Measurements from ENCODE around the gene NACA. TPM values are rescaled to one million over a fixed set of nuclear protein-coding genes. Genes with fewer than 3 reads are reported as not detected.

Gene NACA
- total RNA-seq, 1 donor from 2014 or later: 2,450 TPM

DNA sequence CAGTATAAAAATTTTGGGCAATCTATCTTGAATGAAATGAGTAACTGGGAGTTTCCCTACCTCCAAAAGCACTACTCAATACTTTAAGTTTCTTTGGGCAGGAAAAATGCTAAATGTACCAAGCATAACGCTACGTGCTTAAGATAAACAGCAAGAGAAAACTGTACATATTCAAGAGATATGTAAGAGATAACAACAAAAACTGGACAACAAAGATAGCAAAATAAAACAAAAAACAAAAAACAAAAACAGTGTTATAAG is 57.0 kb downstream of the NACA start:
- Histone ChIP-seq H3K36me3 (peaks cover 52% of the 10 kb centered on the region), H3K4me3 (no peak overlapping the region), H3K9me3 (ENCODE audit: low read depth) (no peaks in the 10 kb centered on the region), H3K9ac (no peak overlapping the region), H2AFZ (replicated peaks) (no peak overlapping the region), H3K27me3 (no peaks in the 10 kb centered on the region), H3K27ac (no peak overlapping the region), H3K79me2 (ENCODE audit: low read depth) (peaks cover 61% of the 10 kb centered on the region), H3K4me1 (no peaks in the 10 kb centered on the region), H3F3A (ENCODE audit: low read depth) (peaks cover 64% of the 10 kb centered on the region), H3K4me2 (no peak overlapping the region), H4K20me1 (ENCODE audit: low read depth) (peaks cover 36% of the 10 kb centered on the region)
- TF ChIP-seq, protein P1, sequence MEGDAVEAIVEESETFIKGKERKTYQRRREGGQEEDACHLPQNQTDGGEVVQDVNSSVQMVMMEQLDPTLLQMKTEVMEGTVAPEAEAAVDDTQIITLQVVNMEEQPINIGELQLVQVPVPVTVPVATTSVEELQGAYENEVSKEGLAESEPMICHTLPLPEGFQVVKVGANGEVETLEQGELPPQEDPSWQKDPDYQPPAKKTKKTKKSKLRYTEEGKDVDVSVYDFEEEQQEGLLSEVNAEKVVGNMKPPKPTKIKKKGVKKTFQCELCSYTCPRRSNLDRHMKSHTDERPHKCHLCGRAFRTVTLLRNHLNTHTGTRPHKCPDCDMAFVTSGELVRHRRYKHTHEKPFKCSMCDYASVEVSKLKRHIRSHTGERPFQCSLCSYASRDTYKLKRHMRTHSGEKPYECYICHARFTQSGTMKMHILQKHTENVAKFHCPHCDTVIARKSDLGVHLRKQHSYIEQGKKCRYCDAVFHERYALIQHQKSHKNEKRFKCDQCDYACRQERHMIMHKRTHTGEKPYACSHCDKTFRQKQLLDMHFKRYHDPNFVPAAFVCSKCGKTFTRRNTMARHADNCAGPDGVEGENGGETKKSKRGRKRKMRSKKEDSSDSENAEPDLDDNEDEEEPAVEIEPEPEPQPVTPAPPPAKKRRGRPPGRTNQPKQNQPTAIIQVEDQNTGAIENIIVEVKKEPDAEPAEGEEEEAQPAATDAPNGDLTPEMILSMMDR (IDR thresholded peaks at IDR 0.05): no peak
- TF ChIP-seq EZH2 (IDR thresholded peaks at IDR 0.05) (no peak), EZH2phosphoT487 (IDR thresholded peaks at IDR 0.05) (no peak)
- Mint-ChIP-seq H3K27ac (no peak overlapping the region), H3K4me1 (no peaks in the 10 kb centered on the region), H3K36me3 (peaks cover 44% of the 10 kb centered on the region), H3K9me3 (no peaks in the 10 kb centered on the region), H3K4me3 (no peak overlapping the region), H3K27me3 (ENCODE audit: insufficient read depth, low read depth) (no peaks in the 10 kb centered on the region)
- DNase-seq (ENCODE audit: low spot score): no peak

Small RNA genes lying within 50 kb of the gene (small RNA-seq; reads per million reads assigned to genes)
- gene RN7SL809P: not detected

Other genes starting within 250 kb of the NACA start
- gene GLS2, start 237.1 kb downstream of the NACA start, total RNA-seq (ENCODE audit: low replicate concordance): 2.3 and 2.9 TPM in 2 replicates
- 12.9 and 13.1 TPM in 2 replicates for gene RBMS2, start 203.5 kb downstream of the NACA start, total RNA-seq (ENCODE audit: low replicate concordance)
- 27.1 and 55.1 TPM in 2 replicates for gene BAZ2A, start 95.0 kb downstream of the NACA start, total RNA-seq (ENCODE audit: low replicate concordance)
- gene ATP5F1B, start 79.3 kb downstream of the NACA start, total RNA-seq (ENCODE audit: low replicate concordance): 558 and 609 TPM in 2 replicates
- 197 and 298 TPM in 2 replicates for gene PTGES3, start 37.0 kb downstream of the NACA start, total RNA-seq (ENCODE audit: low replicate concordance)
- 108 and 166 TPM in 2 replicates for gene PRIM1, start 27.0 kb upstream of the NACA start, total RNA-seq (ENCODE audit: low replicate concordance)
- gene HSD17B6, start 38.0 kb upstream of the NACA start, total RNA-seq (ENCODE audit: low replicate concordance): 2.5 and 10.0 TPM in 2 replicates
- gene SDR9C7, start 209.1 kb upstream of the NACA start, total RNA-seq (ENCODE audit: low replicate concordance): 0.28 and 0.32 TPM in 2 replicates
- gene RDH16, start 232.3 kb upstream of the NACA start, total RNA-seq (ENCODE audit: low replicate concordance): 1.2 and 2.3 TPM in 2 replicates

Measured in neural progenitor cell (in vitro differentiated cells).